GM23338 (cell line): ENCODE measurements around the gene CYP11A1. TPM values are rescaled to one million over a fixed set of nuclear protein-coding genes. Genes with fewer than 3 reads are reported as not detected.

ENCODE experiments used
- ATAC-seq: fragments of 200-7000 bp; cut with Tn5 transposase; 3 replicates; pipeline ENCODE4 v1.9.1; 2020
- DNase-seq: peaks from one replicate; pipeline ENCODE4 v3.0.0-alpha.2; 2015; ENCODE audit warnings: low spot score
- H2AFZ ChIP-seq: fragments of 200-600 bp; sonication (generic); 2 replicates; pipeline ENCODE4 v1.8.0; 2016; ENCODE audit warnings: antibody characterized with exemption, mild to moderate bottlenecking, moderate library complexity
- H3F3A ChIP-seq: fragments of 200-600 bp; sonication (generic); replicated peaks from 2 replicates; pipeline ENCODE4 v1.8.0; 2017; ENCODE audit warnings: antibody characterized with exemption, mixed run types, low read depth
- H3K27ac ChIP-seq: fragments of 200-600 bp; sonication (generic); 2 replicates; pipeline ENCODE4 v1.6.1; 2016; ENCODE audit warnings: low read depth
- H3K27me3 ChIP-seq: fragments of 200-600 bp; sonication (generic); 2 replicates; pipeline ENCODE4 v1.8.0; 2016; ENCODE audit warnings: mild to moderate bottlenecking, mixed run types, moderate library complexity; ENCODE audit not compliant: insufficient read depth
- H3K36me3 ChIP-seq: fragments of 200-600 bp; sonication (generic); 2 replicates; pipeline ENCODE4 v1.8.0; 2016; ENCODE audit warnings: mild to moderate bottlenecking; ENCODE audit not compliant: insufficient read depth
- H3K4me1 ChIP-seq: fragments of 200-600 bp; sonication (generic); 2 replicates; pipeline ENCODE4 v1.8.0; 2016; ENCODE audit warnings: mild to moderate bottlenecking, moderate library complexity; ENCODE audit not compliant: insufficient read depth
- H3K4me2 ChIP-seq: fragments of 200-600 bp; sonication (generic); 2 replicates; pipeline ENCODE4 v1.7.1; 2017; ENCODE audit warnings: mixed run types
- H3K4me3 ChIP-seq: fragments of 200-600 bp; sonication (generic); 2 replicates; pipeline ENCODE4 v1.6.1; 2016; ENCODE audit warnings: mixed run types
- H3K79me2 ChIP-seq: fragments of 200-600 bp; sonication (generic); replicated peaks from 2 replicates; pipeline ENCODE4 v1.8.0; 2017; ENCODE audit warnings: mild to moderate bottlenecking; ENCODE audit not compliant: insufficient read depth
- H3K9me2 ChIP-seq: fragments of 200-600 bp; sonication (generic); 2 replicates; pipeline ENCODE4 v1.8.0; 2017; ENCODE audit not compliant: insufficient read depth
- H4K20me1 ChIP-seq: fragments of 200-600 bp; sonication (generic); replicated peaks from 2 replicates; pipeline ENCODE4 v1.8.0; 2017; ENCODE audit warnings: mild to moderate bottlenecking; ENCODE audit not compliant: insufficient read depth
- H3K27ac Mint-ChIP-seq: 2 replicates; pipeline ENCODE4 v1.8.0; 2020; ENCODE audit warnings: inconsistent platforms, mild to moderate bottlenecking, moderate library complexity, mixed read lengths
- H3K27me3 Mint-ChIP-seq: 3 replicates; pipeline ENCODE4 v1.8.0; 2022; ENCODE audit warnings: low read depth, mild to moderate bottlenecking, moderate library complexity, mixed read lengths, inconsistent platforms; ENCODE audit not compliant: insufficient read depth, poor library complexity
- H3K36me3 Mint-ChIP-seq: 3 replicates; pipeline ENCODE4 v1.8.0; 2021; ENCODE audit warnings: low read depth, mild to moderate bottlenecking, inconsistent platforms, moderate library complexity, mixed read lengths
- H3K4me1 Mint-ChIP-seq: 3 replicates; pipeline ENCODE4 v1.8.0; 2020; ENCODE audit warnings: mild to moderate bottlenecking, inconsistent platforms, mixed read lengths
- H3K4me3 Mint-ChIP-seq: 3 replicates; pipeline ENCODE4 v1.8.0; 2021; ENCODE audit warnings: moderate library complexity, mild to moderate bottlenecking, inconsistent platforms, mixed read lengths
- H3K9me3 Mint-ChIP-seq: 3 replicates; pipeline ENCODE4 v1.8.0; 2020; ENCODE audit warnings: moderate library complexity, mild to moderate bottlenecking, inconsistent platforms, mixed read lengths
- CREB1 ChIP-seq: fragments of 250-450 bp; sonication (Bioruptor Pico); IDR thresholded peaks from 2 replicates; pipeline ENCODE4 v1.5.0; 2020; ENCODE audit warnings: low read depth, mild to moderate bottlenecking, moderate library complexity
- EZH2 ChIP-seq: fragments of 200-600 bp; sonication (generic); IDR thresholded peaks from one replicate; pipeline ENCODE4 v1.8.0; 2017; ENCODE audit warnings: antibody characterized with exemption, mild to moderate bottlenecking, low read depth; ENCODE audit not compliant: unreplicated experiment
- JUNB ChIP-seq: IDR thresholded peaks from one replicate; pipeline ENCODE4 v1.6.1; 2016; ENCODE audit warnings: antibody characterized with exemption; ENCODE audit not compliant: unreplicated experiment
- NANOG ChIP-seq: IDR thresholded peaks from 2 replicates; pipeline ENCODE4 v1.6.1; 2016; ENCODE audit warnings: antibody characterized with exemption, borderline replicate concordance
- STAT1 ChIP-seq: IDR thresholded peaks from one replicate; pipeline ENCODE4 v1.6.1; 2016; ENCODE audit warnings: antibody characterized with exemption; ENCODE audit not compliant: unreplicated experiment
- ZNF331 ChIP-seq: fragments of 250-450 bp; sonication (Bioruptor Pico); IDR thresholded peaks from 2 replicates; pipeline ENCODE4 v1.5.0; 2020; ENCODE audit warnings: low read depth, mild to moderate bottlenecking, moderate library complexity
- ZNF462 ChIP-seq: fragments of 250-450 bp; sonication (Bioruptor Pico); IDR thresholded peaks from 2 replicates; pipeline ENCODE4 v1.5.0; 2020; ENCODE audit warnings: mild to moderate bottlenecking, moderate library complexity
- polyA plus RNA-seq: library from polyadenylated mRNA; unstranded; fragments of >200 nt; fragmentation: Nextera tagmentation; extraction: Ambion mirVana; gene quantifications from 2 replicates; pipeline ENCODE4 v1.2.1, GENCODE V29; 2016
- total RNA-seq: library from RNA; depleted of rRNA; stranded (reverse); fragments of >200 nt; shearing (Covaris generic); gene quantifications from 2 replicates; pipeline ENCODE4 v1.2.3, GENCODE V29; 2014
- TF ChIP-seq, protein P1 (sequence below), 2 experiments: fragments of 200-600 bp in 1 of 2; sonication (generic) in 1 of 2; conservative IDR thresholded peaks; 2 replicates each; pipeline versions ENCODE4 v1.5.1 to v1.6.1; 2016 to 2017; ENCODE audit warnings: antibody characterized with exemption in 2 of 2, low read depth in 2 of 2, mild to moderate bottlenecking in 2 of 2, moderate library complexity in 1 of 2

CYP11A1 gene
- total and polyA plus RNA-seq, 2 experiments from 2014 or later: 1.2 to 1.7 TPM

DNA sequence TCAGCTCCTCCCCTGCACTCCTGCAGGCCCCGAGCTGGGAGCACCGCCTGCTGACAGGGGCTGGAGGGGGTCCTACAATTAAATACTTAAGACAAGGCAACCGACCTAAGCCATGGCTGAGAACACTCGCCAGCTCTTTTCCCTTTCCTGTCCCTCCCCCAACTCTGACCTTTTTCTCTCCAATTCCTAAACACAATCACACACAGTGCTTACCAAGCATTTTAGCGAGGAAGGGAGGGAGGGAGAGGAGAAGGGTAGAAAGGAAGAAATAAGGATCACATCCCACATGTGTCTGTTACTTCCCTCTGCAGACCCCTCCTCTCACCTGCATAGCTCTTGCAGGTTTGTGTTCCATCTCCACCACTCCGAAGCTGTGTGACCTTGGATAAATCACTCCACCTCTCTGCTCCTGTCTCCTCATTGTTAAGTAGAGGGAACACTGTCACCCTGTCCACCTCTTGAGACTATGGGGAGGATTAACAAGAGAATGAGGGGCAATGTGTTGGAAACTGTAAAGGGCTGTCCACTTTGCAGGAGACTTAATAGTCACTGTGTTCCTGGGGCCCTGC lies 63.6 kb downstream of the CYP11A1 start:
- Histone ChIP-seq H3K27ac (no peak overlapping the region), H4K20me1 (no peaks in the 10 kb centered on the region), H3K79me2 (no peaks in the 10 kb centered on the region), H3K9me2 (no peaks in the 10 kb centered on the region), H3K36me3 (no peaks in the 10 kb centered on the region), H2AFZ (no peak overlapping the region), H3F3A (no peaks in the 10 kb centered on the region; the same call in 1 of the 2 replicates), H3K4me3 (no peak overlapping the region), H3K4me1 (peaks cover 73% of the 10 kb centered on the region), H3K27me3 (peaks cover 61% of the 10 kb centered on the region), H3K4me2 (peak overlapping the region; percentile 60)
- DNase-seq (peak; percentile 51), ATAC-seq (no peak)
- Mint-ChIP-seq H3K27me3 (peaks cover 55% of the 10 kb centered on the region), H3K4me3 (peak overlapping the region; percentile 34; the same call in 1 of the 3 replicates), H3K4me1 (peaks cover 77% of the 10 kb centered on the region), H3K36me3 (no peaks in the 10 kb centered on the region; the same call in 2 of the 3 replicates), H3K9me3 (no peaks in the 10 kb centered on the region; the same call in 1 of the 3 replicates), H3K27ac (no peak overlapping the region)
- TF ChIP-seq NANOG (no peak), CREB1 (CRISPR knock-in tag) (no peak)
- TF ChIP-seq, protein P1, sequence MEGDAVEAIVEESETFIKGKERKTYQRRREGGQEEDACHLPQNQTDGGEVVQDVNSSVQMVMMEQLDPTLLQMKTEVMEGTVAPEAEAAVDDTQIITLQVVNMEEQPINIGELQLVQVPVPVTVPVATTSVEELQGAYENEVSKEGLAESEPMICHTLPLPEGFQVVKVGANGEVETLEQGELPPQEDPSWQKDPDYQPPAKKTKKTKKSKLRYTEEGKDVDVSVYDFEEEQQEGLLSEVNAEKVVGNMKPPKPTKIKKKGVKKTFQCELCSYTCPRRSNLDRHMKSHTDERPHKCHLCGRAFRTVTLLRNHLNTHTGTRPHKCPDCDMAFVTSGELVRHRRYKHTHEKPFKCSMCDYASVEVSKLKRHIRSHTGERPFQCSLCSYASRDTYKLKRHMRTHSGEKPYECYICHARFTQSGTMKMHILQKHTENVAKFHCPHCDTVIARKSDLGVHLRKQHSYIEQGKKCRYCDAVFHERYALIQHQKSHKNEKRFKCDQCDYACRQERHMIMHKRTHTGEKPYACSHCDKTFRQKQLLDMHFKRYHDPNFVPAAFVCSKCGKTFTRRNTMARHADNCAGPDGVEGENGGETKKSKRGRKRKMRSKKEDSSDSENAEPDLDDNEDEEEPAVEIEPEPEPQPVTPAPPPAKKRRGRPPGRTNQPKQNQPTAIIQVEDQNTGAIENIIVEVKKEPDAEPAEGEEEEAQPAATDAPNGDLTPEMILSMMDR (conservative IDR thresholded peaks at IDR 0.05; ENCODE audit: low read depth in 2 of 2): 0 out of 4 replicates have a peak, but pooled peaks of 1 of the 2 experiments have one; percentile 1

DNA sequence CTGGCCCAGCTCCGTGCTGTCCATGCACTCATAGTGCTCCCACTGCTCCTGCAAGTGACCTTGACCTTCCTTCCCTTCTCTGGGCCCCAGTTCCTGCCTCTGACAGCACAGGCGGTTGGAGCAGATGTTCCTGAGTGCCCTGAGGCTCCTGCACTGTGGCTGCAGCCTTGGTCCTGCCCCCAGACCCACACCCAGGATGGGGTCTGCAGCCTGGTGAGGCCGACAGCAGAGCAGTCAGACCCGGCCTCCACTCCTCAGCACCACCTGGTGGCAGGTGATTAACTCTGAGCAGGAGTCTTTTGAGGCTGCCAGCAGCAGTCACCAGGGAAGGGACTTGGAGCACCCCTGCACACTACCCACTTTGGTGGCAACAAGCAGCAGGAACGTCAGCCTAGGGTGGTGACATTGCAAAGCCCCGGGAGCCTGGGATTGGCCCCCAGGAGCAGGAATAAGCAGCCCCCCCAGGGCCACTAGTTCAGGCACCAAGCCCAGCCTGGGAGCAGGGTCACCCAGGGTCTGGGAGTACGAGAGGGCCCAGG lies 64.6 kb downstream of the CYP11A1 start:
- Histone ChIP-seq H4K20me1 (no peaks in the 10 kb centered on the region), H3K4me3 (no peak overlapping the region), H3K4me2 (no peak overlapping the region; the same call in 1 of the 2 replicates), H2AFZ (no peak overlapping the region), H3K9me2 (no peaks in the 10 kb centered on the region), H3K4me1 (peaks cover 65% of the 10 kb centered on the region), H3K36me3 (no peaks in the 10 kb centered on the region), H3K79me2 (no peaks in the 10 kb centered on the region), H3K27ac (no peak overlapping the region), H3F3A (no peaks in the 10 kb centered on the region; the same call in 1 of the 2 replicates), H3K27me3 (peaks cover 64% of the 10 kb centered on the region)
- Mint-ChIP-seq H3K27me3 (peaks cover 51% of the 10 kb centered on the region), H3K4me3 (no peak overlapping the region), H3K27ac (no peak overlapping the region), H3K36me3 (no peaks in the 10 kb centered on the region; the same call in 2 of the 3 replicates), H3K9me3 (no peaks in the 10 kb centered on the region; the same call in 1 of the 3 replicates), H3K4me1 (peaks cover 69% of the 10 kb centered on the region)
- ATAC-seq: peak; percentile 79
- DNase-seq: peak; percentile 85
- no peak for TF ChIP-seq ZNF462
- TF ChIP-seq ZNF331: no peak
- peak; percentile 30 for TF ChIP-seq EZH2
- TF ChIP-seq, protein P1 (conservative IDR thresholded peaks at IDR 0.05; ENCODE audit: low read depth in 2 of 2): peak; percentile 77 to 90
- no peak for TF ChIP-seq STAT1
- no peak for TF ChIP-seq JUNB
